Breast epithelium (tissue), 4 donors: ENCODE measurements around the gene ASXL1. TPM values are rescaled to one million over a fixed set of nuclear protein-coding genes. Genes with fewer than 3 reads are reported as not detected.

ENCODE experiments used
- DNase-seq, 2 donors: peaks; one replicate each; pipeline ENCODE4 v3.0.0-alpha.2; 2019; ENCODE audit warnings: low spot score in 2 of 2
- H3K27ac ChIP-seq, 2 donors: fragments of 200-600 bp; sonication (generic) in 1 of 2; one replicate each; pipeline ENCODE4 v1.5.1; 2016 to 2019; ENCODE audit warnings: mild to moderate bottlenecking in 1 of 2
- H3K27me3 ChIP-seq, 2 donors: fragments of 200-600 bp; sonication (generic) in 1 of 2; one replicate each; pipeline versions ENCODE4 v1.5.1 to v1.6.0; 2017 to 2019; ENCODE audit warnings: control low read depth in 1 of 2, mild to moderate bottlenecking in 1 of 2
- H3K36me3 ChIP-seq: fragments of 200-600 bp; one replicate; pipeline ENCODE4 v1.5.1; 2019
- H3K4me1 ChIP-seq, 2 donors: fragments of 200-600 bp; sonication (generic); one replicate each; pipeline ENCODE4 v1.5.1; 2016 to 2019; ENCODE audit warnings: control low read depth in 1 of 2
- H3K4me3 ChIP-seq, 3 donors: fragments of 200-600 bp; sonication (generic); 1 replicate in 2 of 3; 2 replicates in 1 of 3; pipeline ENCODE4 v1.5.1; 2016 to 2019; ENCODE audit warnings: mild to moderate bottlenecking in 3 of 3, moderate library complexity in 2 of 3
- H3K9me3 ChIP-seq, 2 donors: fragments of 200-600 bp; sonication (generic) in 1 of 2; one replicate each; pipeline ENCODE4 v1.5.1; 2016 to 2019; ENCODE audit warnings: control low read depth in 1 of 2
- POLR2A ChIP-seq: fragments of 450-650 bp; IDR thresholded peaks from one replicate; pipeline ENCODE4 v1.6.1; 2016; ENCODE audit warnings: antibody characterized with exemption, mild to moderate bottlenecking, moderate library complexity
- POLR2AphosphoS5 ChIP-seq, 3 donors: sonication (generic); formaldehyde crosslinking; IDR thresholded peaks; one replicate each; pipeline ENCODE4 v1.6.1; 2017; ENCODE audit warnings: antibody characterized with exemption in 3 of 3
- intact Hi-C: fragments of 100-400 bp; cut with DNase I; formaldehyde crosslinking; loops from one replicate; pipeline ENCODE4 v1.15.1; 2023; ENCODE audit warnings: low total_unique reads
- total RNA-seq, 3 donors: library from RNA; depleted of rRNA; stranded (reverse); fragments of >200 nt; gene quantifications; one replicate each; pipeline ENCODE4 v1.1.0, GENCODE V29; 2016
- TF ChIP-seq, protein P1 (sequence below), 3 donors: fragments of 450-650 bp; IDR thresholded peaks; one replicate each; pipeline ENCODE4 v1.5.1; 2016 to 2017; ENCODE audit warnings: antibody characterized with exemption in 3 of 3, mild to moderate bottlenecking in 3 of 3, moderate library complexity in 3 of 3

Gene ASXL1
- total RNA-seq, 3 donors from 2014 or later, result 73.3 to 102 (median 97.3) TPM

DNA sequence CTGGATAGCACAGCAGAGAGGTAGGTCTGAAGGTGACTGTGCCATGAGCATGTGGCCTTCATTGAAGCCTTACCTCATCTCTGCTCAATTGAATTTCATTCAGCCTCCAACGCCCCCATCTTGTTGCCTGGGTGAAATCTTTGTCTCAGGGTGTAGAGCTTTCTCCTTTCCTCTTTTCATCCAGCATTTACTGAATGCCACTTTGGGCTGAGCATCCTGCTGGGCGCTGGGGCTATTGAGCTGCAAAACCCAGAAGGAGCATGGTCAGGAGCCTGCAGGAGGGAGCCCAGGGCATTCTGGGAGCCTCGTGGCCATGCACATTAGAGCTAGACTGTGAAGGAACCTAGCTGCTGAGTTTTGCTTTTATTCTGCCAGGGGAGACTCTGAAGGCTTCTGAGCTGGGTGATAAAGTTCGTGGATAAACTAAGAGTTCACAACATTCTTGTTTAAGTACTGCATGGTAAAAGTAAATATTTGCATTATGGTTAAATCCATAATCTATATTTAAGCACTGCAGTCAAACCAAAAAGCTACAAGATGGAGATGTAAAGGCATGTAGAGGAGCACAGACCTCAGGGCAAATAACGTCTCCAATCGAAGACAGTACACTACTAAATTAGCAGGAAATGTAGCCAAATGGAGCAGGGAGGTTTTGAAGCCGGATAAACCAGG, 13.2 kb upstream of the ASXL1 start:
- no peak for DNase-seq
- intact Hi-C loops, result no loop called here
- Histone ChIP-seq H3K27me3 (no peaks in the 10 kb centered on the region), H3K36me3 (no peaks in the 10 kb centered on the region), H3K4me3 (no peak overlapping the region), H3K27ac (no peak overlapping the region), H3K9me3 (no peaks in the 10 kb centered on the region), H3K4me1 (no peaks in the 10 kb centered on the region)
- TF ChIP-seq POLR2A, result no peak
- TF ChIP-seq, protein P1, sequence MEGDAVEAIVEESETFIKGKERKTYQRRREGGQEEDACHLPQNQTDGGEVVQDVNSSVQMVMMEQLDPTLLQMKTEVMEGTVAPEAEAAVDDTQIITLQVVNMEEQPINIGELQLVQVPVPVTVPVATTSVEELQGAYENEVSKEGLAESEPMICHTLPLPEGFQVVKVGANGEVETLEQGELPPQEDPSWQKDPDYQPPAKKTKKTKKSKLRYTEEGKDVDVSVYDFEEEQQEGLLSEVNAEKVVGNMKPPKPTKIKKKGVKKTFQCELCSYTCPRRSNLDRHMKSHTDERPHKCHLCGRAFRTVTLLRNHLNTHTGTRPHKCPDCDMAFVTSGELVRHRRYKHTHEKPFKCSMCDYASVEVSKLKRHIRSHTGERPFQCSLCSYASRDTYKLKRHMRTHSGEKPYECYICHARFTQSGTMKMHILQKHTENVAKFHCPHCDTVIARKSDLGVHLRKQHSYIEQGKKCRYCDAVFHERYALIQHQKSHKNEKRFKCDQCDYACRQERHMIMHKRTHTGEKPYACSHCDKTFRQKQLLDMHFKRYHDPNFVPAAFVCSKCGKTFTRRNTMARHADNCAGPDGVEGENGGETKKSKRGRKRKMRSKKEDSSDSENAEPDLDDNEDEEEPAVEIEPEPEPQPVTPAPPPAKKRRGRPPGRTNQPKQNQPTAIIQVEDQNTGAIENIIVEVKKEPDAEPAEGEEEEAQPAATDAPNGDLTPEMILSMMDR (IDR thresholded peaks at IDR 0.05), result no peak
- no peak for TF ChIP-seq POLR2AphosphoS5 (IDR thresholded peaks at IDR 0.05)

DNA sequence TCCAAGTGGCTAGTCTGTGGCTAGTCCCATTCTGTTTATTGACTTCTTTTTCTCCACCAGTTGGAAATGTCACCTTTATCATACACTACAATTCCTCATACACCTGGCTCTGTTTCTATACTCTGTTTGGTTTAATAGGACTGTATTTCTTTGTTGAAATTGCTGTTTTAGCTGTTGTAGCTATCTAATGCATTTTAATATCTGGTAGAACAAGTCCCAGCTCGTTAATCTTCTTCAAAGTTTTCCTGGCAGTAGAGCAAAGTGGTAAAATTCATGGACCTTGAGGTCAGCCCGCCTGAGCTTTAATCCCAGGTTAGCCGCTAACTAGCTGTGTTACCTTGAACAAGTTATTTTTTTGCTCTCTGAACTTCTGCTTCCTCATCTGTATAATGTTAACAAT, 9.9 kb upstream of the ASXL1 start:
- intact Hi-C loops, result no loop called here
- H3K27me3 ChIP-seq, result no peaks in the 10 kb centered on the region
- no peak overlapping the region for H3K27ac ChIP-seq
- no peak overlapping the region for H3K4me3 ChIP-seq
- no peaks in the 10 kb centered on the region for H3K36me3 ChIP-seq
- no peak for TF ChIP-seq POLR2A
- TF ChIP-seq, protein P1 (IDR thresholded peaks at IDR 0.05), result no peak
- no peak for TF ChIP-seq POLR2AphosphoS5 (IDR thresholded peaks at IDR 0.05)
- no peak for DNase-seq
- no peaks in the 10 kb centered on the region for H3K4me1 ChIP-seq
- no peaks in the 10 kb centered on the region for H3K9me3 ChIP-seq

DNA sequence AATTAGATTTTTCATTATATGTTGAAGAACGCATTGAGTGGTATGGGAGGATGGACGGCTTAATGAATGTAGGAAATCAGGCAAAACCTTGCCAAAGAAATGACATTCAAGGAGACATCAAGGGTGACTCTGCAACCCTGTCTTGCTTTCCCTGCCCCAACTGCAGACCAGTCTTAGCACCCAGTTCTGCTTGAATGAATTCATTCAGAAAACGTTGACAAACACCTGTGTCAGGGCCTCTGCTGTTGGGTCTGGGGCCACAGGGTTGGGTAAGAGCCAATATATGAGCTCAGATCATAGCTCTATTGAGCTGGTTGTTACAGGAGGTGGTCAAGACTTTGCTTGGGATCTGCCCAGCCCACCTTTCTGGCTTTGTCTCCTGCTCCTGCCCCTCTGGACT, 7.7 kb upstream of the ASXL1 start:
- Histone ChIP-seq H3K9me3 (no peaks in the 10 kb centered on the region), H3K4me3 (no peak overlapping the region), H3K27ac (no peak overlapping the region), H3K4me1 (no peaks in the 10 kb centered on the region), H3K27me3 (no peaks in the 10 kb centered on the region), H3K36me3 (no peaks in the 10 kb centered on the region)
- intact Hi-C loops, result no loop called here
- TF ChIP-seq, protein P1 (IDR thresholded peaks at IDR 0.05), result no peak
- TF ChIP-seq POLR2A (no peak), POLR2AphosphoS5 (IDR thresholded peaks at IDR 0.05) (no peak)
- no peak for DNase-seq

DNA sequence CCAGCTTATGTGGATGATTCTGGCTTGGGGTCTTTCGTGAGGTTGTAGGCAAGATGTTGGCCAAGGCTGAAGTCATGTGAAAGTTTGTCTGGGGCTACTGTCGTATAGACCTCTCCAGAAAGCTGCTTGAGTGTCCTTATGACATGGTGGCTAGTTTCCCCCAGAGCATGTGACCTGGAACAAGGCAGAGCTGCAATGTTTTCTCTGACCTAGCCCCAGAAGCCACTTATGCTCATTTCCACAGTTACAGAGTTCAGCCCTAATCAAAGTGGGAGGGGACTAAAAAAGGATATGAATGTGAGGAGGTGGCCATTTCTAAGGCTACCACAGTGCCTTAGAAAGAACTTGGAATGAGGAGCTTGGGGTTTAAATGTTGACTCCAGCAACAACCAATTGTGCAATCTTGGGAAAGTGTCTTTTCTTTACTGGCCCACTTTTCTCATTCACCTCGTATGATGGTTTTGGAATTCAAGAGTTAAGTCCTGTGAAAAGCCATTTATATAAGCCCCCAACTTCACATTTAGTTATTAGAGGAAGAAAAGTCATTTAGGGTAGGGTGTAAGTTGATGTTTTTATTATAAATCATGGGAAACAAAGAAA, 5.9 kb upstream of the ASXL1 start:
- no peaks in the 10 kb centered on the region for H3K9me3 ChIP-seq
- no peak overlapping the region for H3K4me3 ChIP-seq
- no peak for DNase-seq
- H3K27me3 ChIP-seq, result no peaks in the 10 kb centered on the region
- H3K27ac ChIP-seq, result no peak overlapping the region
- H3K4me1 ChIP-seq, result no peaks in the 10 kb centered on the region
- no peaks in the 10 kb centered on the region for H3K36me3 ChIP-seq
- intact Hi-C loops, result no loop called here
- TF ChIP-seq, protein P1 (IDR thresholded peaks at IDR 0.05), result no peak
- no peak for TF ChIP-seq POLR2AphosphoS5 (IDR thresholded peaks at IDR 0.05)
- TF ChIP-seq POLR2A, result no peak

DNA sequence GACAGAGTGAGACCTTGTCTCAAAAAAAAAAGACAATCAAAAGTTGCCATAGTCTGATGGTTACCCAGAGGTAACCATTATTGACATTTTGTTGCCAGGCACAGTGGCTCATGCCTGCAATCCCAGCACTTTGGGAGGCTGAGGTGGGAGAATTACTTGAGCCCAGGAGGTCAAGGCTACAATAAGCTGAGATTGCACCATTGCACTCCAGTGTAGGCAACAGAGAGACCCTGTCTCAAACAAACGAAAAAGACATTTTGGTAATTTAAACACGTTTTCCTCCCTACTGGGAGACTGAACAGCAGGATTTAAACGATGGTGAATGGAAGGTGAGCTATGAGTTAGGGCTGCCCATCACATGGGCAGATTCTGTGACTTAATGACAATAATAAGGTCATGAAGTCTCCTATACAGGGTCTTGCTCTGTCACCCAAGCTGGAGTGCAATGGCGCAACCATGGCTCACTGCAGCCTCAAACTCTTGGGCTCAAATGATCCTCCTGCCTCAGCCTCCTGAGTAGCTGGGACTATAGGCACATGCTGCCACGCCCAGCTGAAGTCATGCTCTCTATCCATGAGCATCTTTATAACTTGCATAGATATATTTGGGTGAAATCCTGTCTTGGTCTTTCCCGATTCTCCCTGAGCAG, 4.2 kb upstream of the ASXL1 start:
- intact Hi-C loops, result no loop called here
- H3K27me3 ChIP-seq, result no peaks in the 10 kb centered on the region

More for the DNA sequence above, 4.2 kb upstream of the ASXL1 start:
- Histone ChIP-seq H3K9me3 (no peaks in the 10 kb centered on the region), H3K27ac (no peak overlapping the region), H3K36me3 (no peaks in the 10 kb centered on the region), H3K4me3 (no peak overlapping the region), H3K4me1 (no peaks in the 10 kb centered on the region)
- no peak for DNase-seq
- TF ChIP-seq POLR2A (no peak), POLR2AphosphoS5 (IDR thresholded peaks at IDR 0.05) (no peak)
- TF ChIP-seq, protein P1 (IDR thresholded peaks at IDR 0.05), result no peak
